G401.6 (cell line): ENCODE data around the gene POTEF.
"Not testable (repeated sequence)": the region's sequence is repeated elsewhere in the genome, so short reads cannot be mapped to it uniquely, and the experiment has no call there.

Source experiments
- FAIRE-seq: peaks from 2 replicates; lab custom pipeline; 2012; peaks lifted over from hg19 to GRCh38; lab: Jason Lieb, UNC

POTEF gene

GRCh38 chr2:130127726-130128125 lies 1.3 kb downstream of the POTEF start:
- FAIRE-seq, result not testable (repeated sequence)

- not testable (repeated sequence) for FAIRE-seq
These were observed 8.1 kb downstream of the POTEF start for GRCh38 chr2:130120924-130121323.

GRCh38 chr2:130102597-130103363 lies 26.2 kb downstream of the POTEF start:
- FAIRE-seq, result not testable (repeated sequence)

GRCh38 chr2:130062645-130063044 lies 66.4 kb downstream of the POTEF start:
- not testable (repeated sequence) for FAIRE-seq

GRCh38 chr2:130059982-130060381 lies 69.0 kb downstream of the POTEF start:
- FAIRE-seq, result not testable (repeated sequence)

GRCh38 chr2:130056336-130056735 lies 72.7 kb downstream of the POTEF start:
- FAIRE-seq, result not testable (repeated sequence)

- not testable (repeated sequence) for FAIRE-seq
These were observed 75.7 kb downstream of the POTEF start for GRCh38 chr2:130053217-130053911.

- not testable (repeated sequence) for FAIRE-seq
These were observed 76.6 kb downstream of the POTEF start for GRCh38 chr2:130052376-130052775.

GRCh38 chr2:130048422-130048821 lies 80.6 kb downstream of the POTEF start:
- FAIRE-seq, result not testable (repeated sequence)

- FAIRE-seq, result not testable (repeated sequence)
These were observed 90.8 kb downstream of the POTEF start for GRCh38 chr2:130038265-130038603.

- FAIRE-seq, result not testable (repeated sequence)
These were observed 103.1 kb downstream of the POTEF start for GRCh38 chr2:130025931-130026330.
